Neural progenitor cell (in vitro differentiated cells): ENCODE data around the gene IGSF8.

Source experiments
- CTCF ChIP-seq: fragments of 200-600 bp; sonication (generic); IDR thresholded peaks from 2 replicates; pipeline ENCODE4 v1.5.1; 2017; ENCODE audit warnings: antibody characterized with exemption, mild to moderate bottlenecking
- EZH2 ChIP-seq: fragments of 200-600 bp; sonication (generic); IDR thresholded peaks from 2 replicates; pipeline ENCODE4 v1.6.1; 2017; ENCODE audit warnings: antibody characterized with exemption, mild to moderate bottlenecking, moderate library complexity

DNA sequence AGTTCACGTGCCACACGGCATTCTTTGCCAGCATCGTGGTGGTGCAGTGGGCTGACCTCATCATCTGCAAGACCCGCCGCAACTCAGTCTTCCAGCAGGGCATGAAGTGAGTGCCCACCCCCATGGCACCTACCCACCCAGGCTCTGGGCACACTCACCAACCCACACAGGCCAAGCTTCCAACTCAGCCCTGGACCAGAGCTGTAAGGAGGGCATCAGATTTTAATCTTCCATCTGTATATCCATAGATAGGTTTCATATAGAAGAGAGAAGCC is 38.4 kb upstream of the IGSF8 start:
- TF ChIP-seq EZH2 = no peak
- no peak for TF ChIP-seq CTCF
